MM.1S (cell line): ENCODE results near the gene NAA60.

ENCODE experiments used
- CTCF ChIP-seq: fragments of 300-600 bp; sonication (generic); IDR thresholded peaks from 2 replicates; pipeline ENCODE4 v1.5.1; 2016; ENCODE audit warnings: antibody characterized with exemption, low read length, mixed read lengths
- EZH2 ChIP-seq: fragments of 300-600 bp; sonication (generic); optimal IDR thresholded peaks from 2 replicates; pipeline ENCODE3; 2017; ENCODE audit warnings: low read depth, mild to moderate bottlenecking, antibody characterized with exemption, low read length, mixed read lengths
- EZH2phosphoT487 ChIP-seq: fragments of 300-600 bp; sonication (generic); IDR thresholded peaks from 2 replicates; pipeline ENCODE4 v1.6.1; 2018; ENCODE audit warnings: antibody characterized with exemption, low read length

GRCh38 chr16:3478242-3478925 lies 34.9 kb downstream of the NAA60 start:
- TF ChIP-seq EZH2phosphoT487 (no peak), CTCF (no peak), EZH2 (no peak)
